SIG-M5 treated with dmso at 0.1 percent for 504 hours (cell line): ENCODE data around the gene IRGC.
"Not testable (repeated sequence)": the region's sequence is repeated elsewhere in the genome, so short reads cannot be mapped to it uniquely, and the experiment has no call there.

ENCODE experiments used
- DNase-seq: peaks from one replicate; lab custom pipeline; 2025; ENCODE audit not compliant: unreplicated experiment; lab: John Stamatoyannopoulos, UW

Gene IRGC, protein sequence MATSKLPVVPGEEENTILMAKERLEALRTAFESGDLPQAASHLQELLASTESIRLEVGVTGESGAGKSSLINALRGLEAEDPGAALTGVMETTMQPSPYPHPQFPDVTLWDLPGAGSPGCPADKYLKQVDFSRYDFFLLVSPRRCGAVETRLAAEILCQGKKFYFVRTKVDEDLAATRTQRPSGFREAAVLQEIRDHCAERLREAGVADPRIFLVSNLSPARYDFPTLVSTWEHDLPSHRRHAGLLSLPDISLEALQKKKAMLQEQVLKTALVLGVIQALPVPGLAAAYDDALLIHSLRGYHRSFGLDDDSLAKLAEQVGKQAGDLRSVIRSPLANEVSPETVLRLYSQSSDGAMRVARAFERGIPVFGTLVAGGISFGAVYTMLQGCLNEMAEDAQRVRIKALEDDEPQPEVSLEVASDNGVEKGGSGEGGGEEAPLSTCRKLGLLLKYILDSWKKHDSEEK

GRCh38 chr19:43715776-43716175, at the start of gene IRGC:
Gene IRGC, plus strand, starts transcription at chr19:43716076. Its CDS starts 2,483 bp downstream, at chr19:43718559.
- no peak for DNase-seq

- DNase-seq: no peak
These were observed 48.6 kb upstream of the IRGC start for GRCh38 chr19:43667126-43667875.

DNA sequence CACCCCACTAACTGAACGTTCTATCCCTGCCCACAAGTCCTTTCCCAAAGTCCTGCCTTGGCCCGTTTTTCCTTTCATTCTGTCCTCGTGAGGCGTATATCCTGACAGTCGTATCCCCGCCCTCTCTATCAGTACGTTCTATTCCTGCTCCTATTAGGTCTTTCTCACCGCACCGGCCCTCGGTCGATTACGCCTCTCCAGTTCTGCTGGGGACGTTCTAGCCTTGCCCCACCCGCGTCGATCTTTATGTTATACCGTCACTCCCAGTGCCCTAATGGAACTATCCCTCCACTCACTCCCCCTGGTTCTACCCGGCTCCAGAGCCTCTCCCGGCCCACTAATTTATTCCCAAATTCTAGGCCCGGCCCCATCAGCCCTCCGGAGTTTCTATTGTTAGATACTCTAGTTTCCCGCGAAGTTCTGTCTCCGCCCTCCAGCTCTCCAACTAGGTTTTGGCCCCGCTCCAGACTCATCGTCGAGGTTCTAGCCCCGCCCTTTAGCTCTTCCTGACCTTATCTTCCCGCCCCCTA, 47.9 kb upstream of the IRGC start:
- no peak for DNase-seq

DNA sequence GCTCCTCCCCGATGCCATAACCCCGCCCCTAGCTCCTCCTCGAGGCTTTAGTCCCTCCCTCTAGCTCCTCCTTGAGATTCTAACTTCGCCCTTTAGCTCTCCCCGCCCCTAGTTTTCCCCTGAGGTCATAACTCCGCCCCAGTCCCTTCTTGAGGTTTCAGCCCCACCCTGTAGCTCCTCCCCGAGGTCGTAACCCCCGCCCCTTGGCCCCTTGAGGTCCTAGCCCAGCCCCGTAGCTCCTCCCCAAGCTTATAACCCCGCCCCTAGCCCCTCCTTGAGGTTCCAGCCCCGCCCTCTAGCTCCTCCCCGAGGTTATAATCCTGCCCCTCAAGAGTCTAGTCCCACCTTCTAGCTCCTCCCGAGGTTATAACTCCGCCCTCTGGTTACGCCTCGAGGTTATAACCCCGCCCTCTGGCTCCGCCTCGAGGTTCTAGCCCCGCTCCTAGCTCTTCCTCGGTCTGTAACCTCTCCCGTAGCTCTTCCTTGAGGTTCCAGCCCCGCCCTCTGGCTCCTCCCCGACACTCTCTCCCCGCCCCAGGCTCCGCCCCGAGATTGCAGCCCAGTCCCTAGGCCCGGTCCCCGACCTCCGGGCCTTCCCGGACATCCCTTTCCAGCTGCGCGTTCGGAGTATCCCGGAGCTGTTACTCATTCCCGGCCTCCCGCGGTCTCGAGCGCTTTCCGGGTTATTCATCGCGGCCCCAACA, 47.3 kb upstream of the IRGC start:
- peak; percentile 99 for DNase-seq

DNA sequence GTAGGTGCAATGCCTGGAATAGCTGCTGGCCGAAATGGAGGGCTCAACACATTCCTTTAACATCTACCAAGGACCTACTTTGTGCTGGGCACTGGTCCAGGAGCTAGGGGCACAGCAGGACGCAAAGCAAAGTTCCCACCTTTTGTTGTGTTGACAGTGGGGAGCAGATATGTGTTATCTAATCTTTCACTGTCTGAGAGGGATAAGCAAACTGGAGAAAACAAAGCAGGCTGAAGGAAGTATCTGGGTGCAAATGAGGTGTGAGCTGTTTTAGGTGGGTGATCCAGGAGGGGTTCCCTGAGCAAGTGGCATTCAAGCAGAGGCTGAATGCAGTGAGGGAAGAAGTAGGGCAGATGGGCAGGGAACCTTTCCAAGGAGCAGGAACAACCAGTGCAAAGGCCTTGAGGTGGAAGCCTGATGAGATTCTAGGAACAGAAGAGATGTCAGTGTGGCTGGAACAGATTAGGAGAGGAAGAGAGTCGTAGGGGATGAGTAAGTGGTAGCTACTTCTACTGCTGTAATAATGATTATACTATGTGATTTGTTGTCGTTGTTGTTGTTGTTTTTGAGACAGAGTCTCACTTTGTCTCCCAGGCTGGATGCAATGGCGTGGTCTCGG, 43.7 kb upstream of the IRGC start:
- DNase-seq: no peak

DNA sequence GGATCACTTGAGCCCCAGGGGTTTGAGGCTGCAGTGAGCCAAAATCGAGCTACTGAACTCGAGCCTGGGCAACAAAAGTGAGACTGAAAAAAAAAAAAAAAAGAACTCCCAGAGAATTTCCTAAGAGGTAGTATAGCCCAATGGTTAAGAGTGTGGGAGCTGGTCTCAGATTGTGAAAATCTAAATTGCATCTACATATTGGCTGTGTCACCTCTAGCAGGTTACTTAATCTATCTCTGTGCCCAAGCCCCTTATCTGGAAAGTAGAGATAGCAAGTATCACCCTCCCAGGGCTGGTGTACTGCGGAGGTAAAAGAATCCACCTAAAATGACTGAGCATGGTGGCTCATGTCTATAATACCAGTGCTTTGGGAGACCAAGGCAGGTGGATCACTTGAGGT, 42.2 kb upstream of the IRGC start:
- no peak for DNase-seq

DNA sequence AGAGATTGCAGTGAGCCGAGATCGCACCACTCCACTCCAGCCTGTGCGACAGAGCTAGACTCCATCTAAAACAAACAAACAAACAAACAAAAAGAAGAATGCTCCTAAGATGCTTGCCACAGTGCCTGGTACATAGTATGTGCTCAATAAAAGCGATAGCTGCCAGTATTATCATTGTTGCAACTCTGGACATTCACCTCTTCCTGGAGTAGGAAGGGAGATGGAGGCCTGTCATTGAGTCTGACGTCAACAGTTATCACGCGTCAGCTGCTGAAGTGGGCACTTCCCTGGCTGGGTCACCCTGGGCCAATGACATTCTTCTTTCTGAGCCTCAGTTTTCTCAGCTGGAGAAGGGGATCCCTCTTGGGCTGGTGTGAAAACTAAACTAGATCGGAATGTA, 41.7 kb upstream of the IRGC start:
- DNase-seq: no peak

DNA sequence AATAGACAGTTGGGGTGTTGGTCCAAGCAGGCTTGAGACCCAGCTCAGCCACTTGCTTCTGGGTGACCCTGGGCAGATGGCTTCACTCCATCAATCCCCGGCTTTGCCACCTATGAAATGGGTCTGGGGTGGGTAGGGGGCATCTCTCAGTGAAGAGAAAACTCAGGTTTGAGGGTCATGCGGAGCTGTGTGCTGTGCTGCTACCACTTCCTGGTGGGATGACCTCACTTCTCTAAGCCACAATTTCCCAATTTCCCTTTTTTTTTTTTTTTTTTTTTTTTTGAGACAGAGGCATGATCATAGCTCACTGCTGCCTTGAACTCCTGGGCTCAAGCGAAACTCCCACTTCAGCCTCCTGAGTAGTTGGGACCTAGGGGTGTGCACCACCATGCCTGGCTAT, 41.3 kb upstream of the IRGC start:
- DNase-seq: peak; percentile 74

DNA sequence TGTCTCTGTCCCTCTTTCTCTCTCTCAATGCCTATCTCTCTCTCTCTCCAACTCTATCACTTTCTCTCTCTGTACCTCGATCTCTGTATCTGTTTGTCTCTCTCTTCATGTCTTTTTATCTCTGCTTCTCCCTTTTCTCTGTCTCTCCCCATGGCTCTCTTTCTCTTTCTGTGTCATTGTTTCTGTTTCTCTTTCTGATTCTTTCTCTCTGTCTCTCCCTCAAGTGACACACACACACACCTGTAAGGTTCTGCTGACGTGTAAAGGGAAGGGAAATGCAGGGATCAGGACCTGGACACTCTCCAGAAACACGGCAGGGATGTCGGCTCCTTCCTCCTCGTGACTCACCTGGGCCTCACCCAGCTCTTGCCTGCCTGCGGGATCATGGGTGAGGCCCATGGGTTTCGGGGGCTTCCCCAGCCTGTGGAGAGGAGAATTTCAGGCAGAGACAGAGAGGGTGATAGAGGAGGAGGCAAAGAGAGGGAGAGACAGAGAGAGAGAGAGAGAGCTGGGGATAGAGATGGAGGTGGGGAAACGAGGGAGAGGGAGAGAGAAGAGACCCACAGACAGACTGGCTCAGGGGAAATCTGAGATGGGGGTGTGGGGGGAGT, 40.5 kb upstream of the IRGC start:
- DNase-seq: peak; percentile 14

DNA sequence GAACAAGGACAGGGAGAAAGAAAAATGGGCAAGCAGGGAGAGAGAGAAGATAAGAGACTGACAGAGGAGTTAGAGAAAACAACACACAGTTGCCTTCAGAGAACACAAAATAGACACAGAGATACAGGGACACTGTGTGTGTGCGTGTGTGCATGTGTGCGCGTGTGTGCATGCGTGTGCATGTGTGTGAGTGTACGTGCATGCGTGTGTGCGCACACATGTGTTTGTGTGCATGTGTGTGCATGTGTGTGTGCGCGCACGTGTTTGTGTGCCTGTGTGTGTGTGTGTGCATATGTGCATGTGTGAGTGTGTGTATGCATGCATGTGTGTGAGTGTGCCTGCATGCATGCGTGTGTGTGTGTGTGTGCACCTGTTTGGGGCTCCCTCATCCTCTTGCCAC, 40.0 kb upstream of the IRGC start:
- no peak for DNase-seq

DNA sequence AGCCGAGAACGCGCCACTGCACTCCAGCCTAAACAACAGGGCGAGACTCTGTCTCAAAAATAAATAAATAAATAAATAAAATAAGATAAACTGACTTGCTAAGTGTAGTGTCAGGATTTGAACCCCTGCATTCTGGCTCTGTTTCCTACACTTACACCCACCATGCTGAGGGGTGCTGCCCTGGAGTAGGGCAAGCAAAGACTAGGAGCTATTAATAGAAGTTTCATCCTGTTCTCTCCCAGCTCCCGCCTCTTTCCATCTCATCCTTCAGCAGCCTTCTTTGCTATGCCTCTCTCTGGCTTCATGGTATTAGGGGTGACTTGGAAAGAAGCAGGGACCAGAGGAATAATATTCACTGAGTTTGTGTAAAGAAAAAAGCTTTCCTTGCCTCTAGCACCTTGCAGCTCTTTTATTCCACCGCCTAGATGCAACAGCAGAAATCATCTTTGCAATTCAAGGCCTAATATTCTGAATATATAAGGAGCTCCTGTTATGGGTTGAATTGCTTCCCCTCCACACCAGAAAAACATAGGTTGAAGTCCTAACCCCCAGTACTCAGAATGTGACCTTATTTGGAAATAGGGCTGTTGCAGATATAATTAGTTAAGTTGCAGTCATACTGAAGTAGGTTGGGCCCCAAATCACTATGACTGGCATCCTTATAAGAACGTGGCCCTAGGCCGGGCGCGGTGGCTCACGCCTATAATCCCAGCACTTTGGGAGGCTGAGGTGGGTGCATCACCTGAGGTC, 37.2 kb upstream of the IRGC start:
- peak; percentile 80 for DNase-seq

- peak; percentile 34 for DNase-seq
These were observed 34.1 kb upstream of the IRGC start for GRCh38 chr19:43681821-43682220.

GRCh38 chr19:43682269-43682668, 33.6 kb upstream of the IRGC start:
- DNase-seq: not testable (repeated sequence)

- DNase-seq: no peak
These were observed 32.8 kb upstream of the IRGC start for GRCh38 chr19:43682824-43683661.

DNA sequence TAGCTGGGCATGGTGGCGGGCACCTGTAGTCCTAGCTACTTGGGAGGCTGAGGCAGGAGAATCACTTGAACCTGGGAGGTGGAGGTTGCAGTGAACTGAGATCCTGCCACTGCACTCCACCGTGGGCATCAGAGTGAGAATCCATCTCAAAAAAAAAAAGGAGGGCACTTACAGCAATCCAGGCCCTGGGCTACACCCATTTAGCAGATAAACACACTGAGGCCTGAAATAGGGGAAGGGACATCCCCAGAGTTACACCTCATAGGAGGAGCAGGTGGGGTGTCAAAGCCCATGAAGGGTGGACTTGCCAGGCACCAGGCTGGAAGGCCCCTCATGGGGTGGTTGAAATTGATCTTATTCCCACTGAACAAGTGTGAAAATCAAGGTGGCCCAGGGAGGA, 32.0 kb upstream of the IRGC start:
- no peak for DNase-seq

DNA sequence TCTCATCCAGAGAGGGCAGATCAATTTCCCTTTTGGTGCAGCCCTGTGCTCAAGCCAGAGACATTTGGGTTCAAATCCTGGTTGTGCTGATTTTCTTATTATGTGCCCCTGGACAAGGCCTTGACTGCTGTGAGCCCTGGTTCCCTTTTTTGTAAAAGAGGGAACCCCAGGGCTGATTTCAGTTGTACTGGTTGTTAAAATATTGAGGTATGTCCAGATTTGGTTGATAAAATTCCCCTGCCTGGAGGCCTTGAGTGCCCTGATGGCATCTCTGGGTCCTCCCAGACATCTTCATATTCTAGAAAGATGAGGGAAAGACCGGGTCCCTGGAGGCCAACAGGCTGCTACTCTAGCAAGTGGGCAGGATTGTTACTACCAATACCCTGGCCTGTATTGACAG, 31.6 kb upstream of the IRGC start:
- no peak for DNase-seq

GRCh38 chr19:43687660-43687997, 28.2 kb upstream of the IRGC start:
- DNase-seq: no peak

GRCh38 chr19:43688059-43688701, 27.7 kb upstream of the IRGC start:
- DNase-seq: no peak

- no peak for DNase-seq
These were observed 25.4 kb upstream of the IRGC start for GRCh38 chr19:43690444-43690843.
